NT2/D1 (cell line): ENCODE measurements around the gene GALNT12.

Experiments used
- SUZ12 ChIP-seq: IDR thresholded peaks from 2 replicates; pipeline ENCODE4 v1.6.1; 2011; ENCODE audit not compliant: insufficient read length, insufficient read depth; ENCODE audit errors: extremely low read depth
- YY1 ChIP-seq: IDR thresholded peaks from 2 replicates; pipeline ENCODE4 v1.6.1; 2011; ENCODE audit not compliant: insufficient read length, insufficient read depth
- ZNF274 ChIP-seq: IDR thresholded peaks from 2 replicates; pipeline ENCODE4 v1.6.1; 2011; ENCODE audit warnings: mild to moderate bottlenecking, low read depth, low read length

- no peak for TF ChIP-seq SUZ12
- TF ChIP-seq YY1: no peak
- no peak for TF ChIP-seq ZNF274
Observed at GRCh38 chr9:98770717-98771116, 36.8 kb upstream of the GALNT12 start.
